Upper lobe of left lung (tissue), 6 donors: Measurements from ENCODE around the gene FBH1. TPM values are rescaled to one million over a fixed set of nuclear protein-coding genes. Genes with fewer than 3 reads are reported as not detected.

Experiments used
- ATAC-seq, 2 donors: fragments of 200-7000 bp; cut with Tn5 transposase; one replicate each; pipeline ENCODE4 v1.9.1; 2022; ENCODE audit warnings: mild to moderate bottlenecking in 2 of 2, moderate library complexity in 2 of 2; ENCODE audit not compliant: low FRiP score in 2 of 2
- DNase-seq, 2 donors: peaks; one replicate each; pipeline ENCODE4 v3.0.0-alpha.2; 2019 to 2020
- H3K27ac ChIP-seq, 4 donors: fragments of 200-600 bp; sonication (generic); one replicate each; pipeline ENCODE4 v1.5.1; 2016 to 2019
- H3K27me3 ChIP-seq, 4 donors: fragments of 200-600 bp; sonication (generic); one replicate each; pipeline ENCODE4 v1.5.1; 2017 to 2019
- H3K36me3 ChIP-seq, 4 donors: fragments of 200-600 bp; sonication (generic); one replicate each; pipeline ENCODE4 v1.5.1; 2016 to 2019
- H3K4me1 ChIP-seq, 4 donors: fragments of 200-600 bp; sonication (generic); one replicate each; pipeline ENCODE4 v1.5.1; 2018 to 2019
- H3K4me3 ChIP-seq, 4 donors: fragments of 200-600 bp; sonication (generic); one replicate each; pipeline ENCODE4 v1.5.1; 2017 to 2019; ENCODE audit warnings: mild to moderate bottlenecking in 2 of 4, moderate library complexity in 1 of 4
- H3K9me3 ChIP-seq, 4 donors: fragments of 200-600 bp; sonication (generic); one replicate each; pipeline ENCODE4 v1.5.1; 2018 to 2019
- EP300 ChIP-seq, 4 donors: sonication (generic); formaldehyde crosslinking; IDR thresholded peaks; one replicate each; pipeline ENCODE4 v1.5.1; 2017; ENCODE audit warnings: antibody characterized with exemption in 4 of 4, control low read depth in 2 of 4
- POLR2A ChIP-seq, 4 donors: fragments of 450-650 bp; IDR thresholded peaks; one replicate each; pipeline ENCODE4 v1.5.1; 2016 to 2017; ENCODE audit warnings: antibody characterized with exemption in 4 of 4, mild to moderate bottlenecking in 2 of 4
- POLR2AphosphoS5 ChIP-seq, 2 donors: sonication (generic); formaldehyde crosslinking; IDR thresholded peaks; one replicate each; pipeline ENCODE4 v1.5.1; 2017; ENCODE audit warnings: antibody characterized with exemption in 2 of 2
- WGBS, 2 donors: methylation state at CpG; one replicate each; pipeline ENCODE4 v1.1.5; 2017 to 2018; 5-methylcytosine and 5-hydroxymethylcytosine counted together
- total RNA-seq, 6 donors: library from RNA; depleted of rRNA in 4 of 6; stranded (reverse); fragments of >200 nt in 4 of 6; gene quantifications; one replicate each; pipeline versions ENCODE4 v1.1.0 to v1.2.1, GENCODE V29; 2016 to 2021
- TF ChIP-seq, protein P1 (sequence below), 6 experiments: fragments of 450-650 bp in 4 of 6; fragments of 200-600 bp in 2 of 6; sonication (generic) in 2 of 6; IDR thresholded peaks; one replicate each; pipeline ENCODE4 v1.5.1; 2016 to 2019; ENCODE audit warnings: antibody characterized with exemption in 6 of 6
- donor health status: DM: no; HTN: no; CAD: no; lungs with moderate emphysema.
- donor health status: DM: no; HTN: yes; CAD: no; lungs with severe emphysema.

Gene FBH1
- total RNA-seq, 6 donors from 2014 or later: 62.4 to 186 (median 77.4) TPM

DNA sequence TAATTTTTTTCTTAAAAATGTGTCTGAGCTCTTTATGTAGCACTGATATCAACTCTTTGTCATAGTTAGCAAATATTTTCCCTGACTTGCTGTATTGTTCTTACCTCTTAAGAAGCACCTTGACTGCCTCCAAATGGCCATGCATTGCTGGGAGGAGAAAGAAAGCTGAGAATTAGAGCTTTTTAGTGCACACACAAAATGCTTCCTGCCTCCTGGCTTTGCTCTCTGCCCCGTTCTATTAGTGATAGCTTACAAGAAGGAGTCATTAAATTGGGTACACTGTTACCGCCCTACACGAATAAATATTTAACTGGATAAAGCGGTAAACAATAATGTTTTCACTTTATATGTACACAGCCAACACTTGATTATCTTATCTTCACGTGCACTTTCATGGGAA is 4.4 kb upstream of the FBH1 start:
- Histone ChIP-seq H3K4me1 (peaks cover 10 to 18% (median 16%) of the 10 kb centered on the region in 4 donors), H3K27me3 (no peaks in the 10 kb centered on the region), H3K9me3 (no peaks in the 10 kb centered on the region), H3K36me3 (peaks cover 5 to 40% (median 24%) of the 10 kb centered on the region in 4 donors), H3K27ac (no peak overlapping the region), H3K4me3 (no peak overlapping the region)
- TF ChIP-seq EP300 (IDR thresholded peaks at IDR 0.05): no peak
- TF ChIP-seq, protein P1, sequence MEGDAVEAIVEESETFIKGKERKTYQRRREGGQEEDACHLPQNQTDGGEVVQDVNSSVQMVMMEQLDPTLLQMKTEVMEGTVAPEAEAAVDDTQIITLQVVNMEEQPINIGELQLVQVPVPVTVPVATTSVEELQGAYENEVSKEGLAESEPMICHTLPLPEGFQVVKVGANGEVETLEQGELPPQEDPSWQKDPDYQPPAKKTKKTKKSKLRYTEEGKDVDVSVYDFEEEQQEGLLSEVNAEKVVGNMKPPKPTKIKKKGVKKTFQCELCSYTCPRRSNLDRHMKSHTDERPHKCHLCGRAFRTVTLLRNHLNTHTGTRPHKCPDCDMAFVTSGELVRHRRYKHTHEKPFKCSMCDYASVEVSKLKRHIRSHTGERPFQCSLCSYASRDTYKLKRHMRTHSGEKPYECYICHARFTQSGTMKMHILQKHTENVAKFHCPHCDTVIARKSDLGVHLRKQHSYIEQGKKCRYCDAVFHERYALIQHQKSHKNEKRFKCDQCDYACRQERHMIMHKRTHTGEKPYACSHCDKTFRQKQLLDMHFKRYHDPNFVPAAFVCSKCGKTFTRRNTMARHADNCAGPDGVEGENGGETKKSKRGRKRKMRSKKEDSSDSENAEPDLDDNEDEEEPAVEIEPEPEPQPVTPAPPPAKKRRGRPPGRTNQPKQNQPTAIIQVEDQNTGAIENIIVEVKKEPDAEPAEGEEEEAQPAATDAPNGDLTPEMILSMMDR (IDR thresholded peaks at IDR 0.05): no peak
- no peak for TF ChIP-seq POLR2A (IDR thresholded peaks at IDR 0.05)
- no peak for TF ChIP-seq POLR2AphosphoS5 (IDR thresholded peaks at IDR 0.05)
- DNase-seq: no peak
- whole genome bisulfite sequencing, 2 donors: 76 to 82% methylated on average over 5 of the region's 5 CpGs
- ATAC-seq: no peak

DNA sequence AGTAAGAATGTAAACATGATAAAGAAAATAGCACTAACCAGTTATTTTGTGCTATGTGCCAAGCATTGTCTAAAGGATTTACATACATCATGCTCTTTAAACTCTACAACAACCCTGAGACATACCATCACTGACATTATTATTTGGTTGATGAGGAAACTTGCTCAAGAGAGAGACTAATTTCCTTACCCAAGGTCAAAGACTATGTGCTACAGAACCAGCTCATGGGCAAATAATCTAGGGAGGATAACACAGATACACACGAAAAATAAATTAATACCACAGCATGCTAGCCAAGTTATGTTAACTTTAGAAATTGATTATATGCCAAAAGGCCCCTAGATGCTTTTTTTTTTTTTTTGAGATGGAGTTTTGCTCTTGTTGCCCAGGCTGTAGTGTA is 3.0 kb upstream of the FBH1 start:
- H3K4me1 ChIP-seq: peaks cover 23 to 33% (median 29%) of the 10 kb centered on the region in 4 donors
- no peak overlapping the region for H3K27ac ChIP-seq
- no peaks in the 10 kb centered on the region for H3K9me3 ChIP-seq
- peaks cover 3 to 32% (median 22%) of the 10 kb centered on the region in 4 donors for H3K36me3 ChIP-seq
- no peaks in the 10 kb centered on the region for H3K27me3 ChIP-seq
- 50 to 61% methylated on average over 1 of the region's 1 CpG for WGBS, 2 donors
- H3K4me3 ChIP-seq: no peak overlapping the region
- no peak for DNase-seq
- no peak for ATAC-seq
- TF ChIP-seq EP300 (IDR thresholded peaks at IDR 0.05) (no peak), POLR2A (IDR thresholded peaks at IDR 0.05) (no peak), POLR2AphosphoS5 (IDR thresholded peaks at IDR 0.05) (no peak)
- TF ChIP-seq, protein P1 (IDR thresholded peaks at IDR 0.05): no peak

DNA sequence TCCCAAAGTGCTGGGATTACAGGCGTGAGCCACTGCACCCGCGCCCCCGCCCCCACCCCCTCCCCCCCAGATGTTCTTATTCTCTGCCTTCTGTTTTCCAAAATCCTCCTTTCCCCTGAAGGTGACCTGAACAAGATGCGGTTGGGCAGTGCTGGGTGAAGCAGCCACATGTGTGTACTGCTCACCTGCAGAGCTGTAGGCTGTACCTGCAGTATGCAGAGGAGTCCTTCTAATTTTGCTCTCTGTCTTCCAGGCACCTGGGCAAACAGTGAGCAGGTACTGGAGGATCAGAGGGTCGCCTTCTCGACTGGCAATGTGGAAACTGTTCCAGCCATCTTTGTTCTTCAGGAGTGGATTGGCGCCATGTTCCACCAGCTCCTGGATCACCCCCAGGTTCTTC is 2.4 kb upstream of the FBH1 start:
- Histone ChIP-seq H3K36me3 (peaks cover 0 to 26% (median 18%) of the 10 kb centered on the region in 4 donors), H3K27me3 (no peaks in the 10 kb centered on the region), H3K27ac (peak overlapping the region in 1 of 4 donors; percentile 73), H3K4me1 (peaks cover 28 to 35% (median 31%) of the 10 kb centered on the region in 4 donors), H3K9me3 (no peaks in the 10 kb centered on the region), H3K4me3 (no peak overlapping the region)
- 93 to 94% methylated on average over 5 to 8 of the region's 8 CpGs for WGBS, 2 donors
- no peak for ATAC-seq
- no peak for DNase-seq
- TF ChIP-seq EP300 (IDR thresholded peaks at IDR 0.05) (no peak), POLR2AphosphoS5 (IDR thresholded peaks at IDR 0.05) (no peak), POLR2A (IDR thresholded peaks at IDR 0.05) (no peak)
- TF ChIP-seq, protein P1 (IDR thresholded peaks at IDR 0.05): no peak

DNA sequence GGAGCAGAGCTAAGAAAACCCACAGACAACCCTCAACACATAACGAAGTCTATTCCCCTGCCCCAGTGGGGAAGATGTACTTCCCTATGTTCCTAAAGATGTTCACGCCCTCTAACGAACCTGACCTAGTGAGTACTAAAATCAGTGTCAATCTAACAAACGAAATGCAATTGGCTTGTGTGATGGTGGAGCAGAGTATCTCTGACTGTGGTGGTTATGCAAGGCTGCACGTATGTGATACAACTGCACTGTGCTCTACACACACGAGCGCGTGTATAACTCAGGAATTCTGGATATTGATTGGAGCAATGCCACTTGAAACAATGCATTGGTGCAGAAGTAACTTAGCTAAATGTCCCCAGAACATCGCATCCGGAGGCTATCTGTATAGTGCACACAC is 1.7 kb upstream of the FBH1 start:
- no peaks in the 10 kb centered on the region for H3K9me3 ChIP-seq
- peak overlapping the region; percentile 77 to 99 (median 96) for H3K4me3 ChIP-seq
- ATAC-seq (no peak), DNase-seq (no peak)
- WGBS, 2 donors: 25 to 30% methylated on average over 10 of the region's 10 CpGs
- no peak for TF ChIP-seq POLR2A (IDR thresholded peaks at IDR 0.05)
- TF ChIP-seq, protein P1 (IDR thresholded peaks at IDR 0.05): no peak
- no peak for TF ChIP-seq EP300 (IDR thresholded peaks at IDR 0.05)
- TF ChIP-seq POLR2AphosphoS5 (IDR thresholded peaks at IDR 0.05): no peak
- no peaks in the 10 kb centered on the region for H3K27me3 ChIP-seq
- H3K4me1 ChIP-seq: peaks cover 29 to 40% (median 33%) of the 10 kb centered on the region in 4 donors
- H3K36me3 ChIP-seq: peaks cover 0 to 21% (median 12%) of the 10 kb centered on the region in 4 donors
- H3K27ac ChIP-seq: peak overlapping the region in 2 of 4 donors; percentile 73 to 82
